NCI-H1694 (cell line): ENCODE measurements around the gene PACSIN1.

Source experiments
- DNase-seq: peaks from one replicate; lab custom pipeline; 2025; lab: John Stamatoyannopoulos, UW

Gene PACSIN1

GRCh38 chr6:34514593-34515472 is 49.0 kb downstream of the PACSIN1 start:
- peak; percentile 51 for DNase-seq

GRCh38 chr6:34515473-34516387 is 49.9 kb downstream of the PACSIN1 start:
- no peak for DNase-seq

- DNase-seq = no peak
Measured at GRCh38 chr6:34516391-34517324, 50.8 kb downstream of the PACSIN1 start.

- DNase-seq = no peak
Measured at GRCh38 chr6:34517461-34517881, 51.6 kb downstream of the PACSIN1 start.

GRCh38 chr6:34517966-34518365 is 52.1 kb downstream of the PACSIN1 start:
- no peak for DNase-seq

- DNase-seq = no peak
Measured at GRCh38 chr6:34518669-34519365, 52.9 kb downstream of the PACSIN1 start.

GRCh38 chr6:34519971-34520644 is 54.2 kb downstream of the PACSIN1 start:
- DNase-seq = no peak

- DNase-seq = no peak
Measured at GRCh38 chr6:34520645-34521462, 55.0 kb downstream of the PACSIN1 start.

- DNase-seq = no peak
Measured at GRCh38 chr6:34521463-34522285, 55.8 kb downstream of the PACSIN1 start.

GRCh38 chr6:34522761-34523160 is 56.9 kb downstream of the PACSIN1 start:
- no peak for DNase-seq

GRCh38 chr6:34523441-34524206 is 57.7 kb downstream of the PACSIN1 start:
- no peak for DNase-seq

GRCh38 chr6:34524499-34524898 is 58.6 kb downstream of the PACSIN1 start:
- DNase-seq = no peak

GRCh38 chr6:34524971-34525370 is 59.1 kb downstream of the PACSIN1 start:
- DNase-seq = no peak

- no peak for DNase-seq
Measured at GRCh38 chr6:34525431-34526175, 59.7 kb downstream of the PACSIN1 start.

- DNase-seq = no peak
Measured at GRCh38 chr6:34526241-34526972, 60.5 kb downstream of the PACSIN1 start.

GRCh38 chr6:34526992-34527728 is 61.3 kb downstream of the PACSIN1 start:
- DNase-seq = peak; percentile 55
